ENCODE measurements around the gene ALOX12. TPM values are rescaled to one million over a fixed set of nuclear protein-coding genes. Genes with fewer than 3 reads are reported as not detected.
"Not testable (repeated sequence)": the region's sequence is repeated elsewhere in the genome, so short reads cannot be mapped to it uniquely, and the experiment has no call there.

ALOX12 gene, protein sequence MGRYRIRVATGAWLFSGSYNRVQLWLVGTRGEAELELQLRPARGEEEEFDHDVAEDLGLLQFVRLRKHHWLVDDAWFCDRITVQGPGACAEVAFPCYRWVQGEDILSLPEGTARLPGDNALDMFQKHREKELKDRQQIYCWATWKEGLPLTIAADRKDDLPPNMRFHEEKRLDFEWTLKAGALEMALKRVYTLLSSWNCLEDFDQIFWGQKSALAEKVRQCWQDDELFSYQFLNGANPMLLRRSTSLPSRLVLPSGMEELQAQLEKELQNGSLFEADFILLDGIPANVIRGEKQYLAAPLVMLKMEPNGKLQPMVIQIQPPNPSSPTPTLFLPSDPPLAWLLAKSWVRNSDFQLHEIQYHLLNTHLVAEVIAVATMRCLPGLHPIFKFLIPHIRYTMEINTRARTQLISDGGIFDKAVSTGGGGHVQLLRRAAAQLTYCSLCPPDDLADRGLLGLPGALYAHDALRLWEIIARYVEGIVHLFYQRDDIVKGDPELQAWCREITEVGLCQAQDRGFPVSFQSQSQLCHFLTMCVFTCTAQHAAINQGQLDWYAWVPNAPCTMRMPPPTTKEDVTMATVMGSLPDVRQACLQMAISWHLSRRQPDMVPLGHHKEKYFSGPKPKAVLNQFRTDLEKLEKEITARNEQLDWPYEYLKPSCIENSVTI
- not detected in 2 replicates for total RNA-seq (2022)
- not detected for Bru-seq, nascent RNA
- not detected for BruChase-seq, experiment 1, labeled RNA remaining after a 6-hour chase
- BruChase-seq, experiment 2, labeled RNA remaining after a 2-hour chase = not detected
- long read RNA-seq, partial matches to known transcripts = 0 of 4 reads
- long read RNA-seq, other reads (novel, unspliced or antisense) = 4 of 4 reads

DNA sequence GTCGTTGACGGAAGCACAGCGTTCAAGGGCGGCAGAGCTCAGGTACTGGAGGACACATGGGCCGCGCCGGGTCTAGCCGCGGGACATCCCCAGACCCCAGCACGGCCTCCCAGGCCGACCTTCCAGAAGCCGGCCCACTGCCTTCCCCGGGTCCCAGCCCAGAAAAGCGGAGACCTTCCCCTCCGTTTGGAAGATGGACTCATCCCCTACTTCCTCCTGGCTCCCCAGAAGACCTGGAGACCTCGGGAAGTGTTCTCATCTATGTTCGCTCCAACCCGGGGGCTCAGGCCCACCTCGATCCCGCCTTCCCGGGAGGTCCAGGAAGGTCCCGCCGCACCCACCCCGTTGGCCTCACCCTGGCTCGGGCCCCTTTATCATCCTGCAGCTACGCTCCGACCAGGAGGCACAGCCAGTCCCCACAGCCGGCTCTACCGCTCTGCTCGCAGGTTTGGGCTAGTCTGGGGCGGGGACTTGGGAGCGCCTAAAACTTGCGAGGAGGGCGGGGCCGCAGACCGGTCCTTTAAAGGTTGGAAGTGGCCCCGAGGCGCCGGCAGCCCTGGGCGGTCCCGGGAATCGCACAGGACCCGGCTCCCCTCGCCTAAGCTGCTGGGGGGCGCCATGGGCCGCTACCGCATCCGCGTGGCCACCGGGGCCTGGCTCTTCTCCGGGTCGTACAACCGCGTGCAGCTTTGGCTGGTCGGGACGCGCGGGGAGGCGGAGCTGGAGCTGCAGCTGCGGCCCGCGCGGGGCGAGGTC lies at the start of gene ALOX12:
Gene ALOX12 (plus strand): TSS at position 550 of the 756 bp plus-strand sequence. CDS start 69 bp downstream, at position 619.
- no peak within 1 kb of the TSS for H3K4me3 Mint-ChIP-seq (ENCODE audit: low read depth, unreplicated experiment)
- BruUV-seq (replicated peaks) = no TSS peak
- intact Hi-C loops (cut with micrococcal nuclease; ENCODE audit: unreplicated experiment) = no loop called here

DNA sequence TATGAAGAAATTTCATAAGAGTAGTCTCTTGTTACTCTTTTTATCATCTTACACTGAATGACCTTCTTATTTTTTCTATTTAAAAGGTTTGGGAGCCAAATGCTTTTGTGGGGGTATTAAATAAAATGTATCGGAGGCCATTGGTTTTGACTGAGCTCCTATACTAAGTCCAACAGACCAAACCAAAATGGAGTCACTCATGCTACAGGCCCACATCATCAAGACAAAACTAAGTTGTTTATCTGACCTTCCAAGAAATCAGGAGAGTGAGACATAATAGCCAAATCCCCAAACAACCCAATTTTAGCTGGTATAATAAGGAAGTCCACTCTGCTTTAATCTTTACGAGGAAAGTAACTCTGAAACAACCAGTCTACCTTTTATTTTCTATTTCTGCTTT lies 48.1 kb upstream of the ALOX12 start:
- Mint-ChIP-seq H3K4me1 (ENCODE audit: low read depth, unreplicated experiment) (no peaks in the 10 kb centered on the region), H3K27ac (ENCODE audit: unreplicated experiment) (no peak overlapping the region), H3K4me3 (ENCODE audit: low read depth, unreplicated experiment) (no peak overlapping the region), H3K27me3 (ENCODE audit: unreplicated experiment) (no peaks in the 10 kb centered on the region), H3K36me3 (ENCODE audit: insufficient read depth, unreplicated experiment) (no peaks in the 10 kb centered on the region), H3K9me3 (ENCODE audit: low read depth, unreplicated experiment) (no peaks in the 10 kb centered on the region)
- CTCF ChIA-PET = no interaction called here
- TF ChIP-seq, protein P1, sequence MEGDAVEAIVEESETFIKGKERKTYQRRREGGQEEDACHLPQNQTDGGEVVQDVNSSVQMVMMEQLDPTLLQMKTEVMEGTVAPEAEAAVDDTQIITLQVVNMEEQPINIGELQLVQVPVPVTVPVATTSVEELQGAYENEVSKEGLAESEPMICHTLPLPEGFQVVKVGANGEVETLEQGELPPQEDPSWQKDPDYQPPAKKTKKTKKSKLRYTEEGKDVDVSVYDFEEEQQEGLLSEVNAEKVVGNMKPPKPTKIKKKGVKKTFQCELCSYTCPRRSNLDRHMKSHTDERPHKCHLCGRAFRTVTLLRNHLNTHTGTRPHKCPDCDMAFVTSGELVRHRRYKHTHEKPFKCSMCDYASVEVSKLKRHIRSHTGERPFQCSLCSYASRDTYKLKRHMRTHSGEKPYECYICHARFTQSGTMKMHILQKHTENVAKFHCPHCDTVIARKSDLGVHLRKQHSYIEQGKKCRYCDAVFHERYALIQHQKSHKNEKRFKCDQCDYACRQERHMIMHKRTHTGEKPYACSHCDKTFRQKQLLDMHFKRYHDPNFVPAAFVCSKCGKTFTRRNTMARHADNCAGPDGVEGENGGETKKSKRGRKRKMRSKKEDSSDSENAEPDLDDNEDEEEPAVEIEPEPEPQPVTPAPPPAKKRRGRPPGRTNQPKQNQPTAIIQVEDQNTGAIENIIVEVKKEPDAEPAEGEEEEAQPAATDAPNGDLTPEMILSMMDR (IDR thresholded peaks at IDR 0.05; ENCODE audit: unreplicated experiment) = no peak
- no TSS peak for BruUV-seq (replicated peaks)
- intact Hi-C loops (cut with micrococcal nuclease; ENCODE audit: unreplicated experiment) = no loop called here
- DNase-seq = no peak

More for the DNA sequence above, at the start of gene ALOX12:
- Mint-ChIP-seq H3K9me3 (ENCODE audit: low read depth, unreplicated experiment) (no peaks in the 10 kb centered on the region), H3K27me3 (ENCODE audit: unreplicated experiment) (no peaks in the 10 kb centered on the region), H3K4me1 (ENCODE audit: low read depth, unreplicated experiment) (peaks cover 7% of the 10 kb centered on the region), H3K27ac (ENCODE audit: unreplicated experiment) (no peak within 1 kb of the TSS), H3K36me3 (ENCODE audit: insufficient read depth, unreplicated experiment) (peaks cover 14% of the 10 kb centered on the region)
- TF ChIP-seq, protein P1 (IDR thresholded peaks at IDR 0.05; ENCODE audit: unreplicated experiment) = no peak
- CTCF ChIA-PET = interaction anchor here (0.9 kb wide), 1 partner anchor 85 kb away, joined by 3 read pairs; no protein-coding TSS in a partner anchor
- DNase-seq = no peak

DNA sequence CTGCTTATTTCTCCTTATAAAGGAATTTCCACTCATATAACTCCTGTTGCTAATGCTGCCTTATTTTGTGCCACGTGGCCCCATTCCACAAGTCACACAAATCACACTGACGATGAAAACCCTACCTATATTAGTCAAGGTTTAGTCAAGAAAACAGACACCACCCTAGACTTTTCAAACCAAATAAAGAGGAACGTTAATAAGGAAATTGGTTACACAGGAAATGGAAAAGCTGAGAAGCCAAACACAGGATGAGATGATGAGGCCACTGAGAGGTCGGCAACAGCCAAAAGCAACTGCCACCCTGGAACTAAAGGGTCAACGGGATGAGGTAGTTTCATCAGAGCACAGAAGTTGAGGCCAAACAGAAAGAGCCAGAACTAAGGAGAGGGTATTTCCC lies 47.3 kb upstream of the ALOX12 start:
- H3K9me3 Mint-ChIP-seq (ENCODE audit: low read depth, unreplicated experiment) = no peaks in the 10 kb centered on the region
- intact Hi-C loops (cut with micrococcal nuclease; ENCODE audit: unreplicated experiment) = no loop called here
- no peak overlapping the region for H3K27ac Mint-ChIP-seq (ENCODE audit: unreplicated experiment)
- CTCF ChIA-PET = no interaction called here
- no peaks in the 10 kb centered on the region for H3K4me1 Mint-ChIP-seq (ENCODE audit: low read depth, unreplicated experiment)
- no TSS peak for BruUV-seq (replicated peaks)
- peaks cover 5% of the 10 kb centered on the region for H3K27me3 Mint-ChIP-seq (ENCODE audit: unreplicated experiment)
- no peak for DNase-seq
- TF ChIP-seq, protein P1 (IDR thresholded peaks at IDR 0.05; ENCODE audit: unreplicated experiment) = no peak
- H3K4me3 Mint-ChIP-seq (ENCODE audit: low read depth, unreplicated experiment) = no peak overlapping the region
- no peaks in the 10 kb centered on the region for H3K36me3 Mint-ChIP-seq (ENCODE audit: insufficient read depth, unreplicated experiment)

DNA sequence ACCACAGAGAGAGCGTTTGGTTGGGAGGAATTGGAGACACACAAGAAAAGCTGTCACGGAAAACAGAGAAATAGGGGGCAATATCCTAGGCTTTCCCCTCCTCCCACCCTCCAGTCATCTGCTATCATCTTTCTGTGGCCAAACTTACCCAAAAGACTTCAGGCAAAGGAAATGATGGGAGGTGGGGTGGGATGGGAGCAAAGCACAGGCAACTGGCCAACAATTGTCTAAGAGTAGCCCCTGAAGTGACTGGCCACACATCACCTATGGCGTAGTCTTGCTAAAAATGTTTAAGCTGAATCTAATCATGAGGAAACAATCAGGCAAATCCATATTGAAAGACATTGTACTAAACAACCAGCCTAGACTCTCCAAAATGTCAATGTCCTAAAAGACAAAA lies 46.9 kb upstream of the ALOX12 start:
- Mint-ChIP-seq H3K4me3 (ENCODE audit: low read depth, unreplicated experiment) (no peak overlapping the region), H3K36me3 (ENCODE audit: insufficient read depth, unreplicated experiment) (no peaks in the 10 kb centered on the region), H3K4me1 (ENCODE audit: low read depth, unreplicated experiment) (no peaks in the 10 kb centered on the region), H3K27me3 (ENCODE audit: unreplicated experiment) (peaks cover 10% of the 10 kb centered on the region), H3K9me3 (ENCODE audit: low read depth, unreplicated experiment) (no peaks in the 10 kb centered on the region), H3K27ac (ENCODE audit: unreplicated experiment) (no peak overlapping the region)
- CTCF ChIA-PET = no interaction called here
- intact Hi-C loops (cut with micrococcal nuclease; ENCODE audit: unreplicated experiment) = no loop called here
- TF ChIP-seq, protein P1 (IDR thresholded peaks at IDR 0.05; ENCODE audit: unreplicated experiment) = no peak
- no TSS peak for BruUV-seq (replicated peaks)
- no peak for DNase-seq

DNA sequence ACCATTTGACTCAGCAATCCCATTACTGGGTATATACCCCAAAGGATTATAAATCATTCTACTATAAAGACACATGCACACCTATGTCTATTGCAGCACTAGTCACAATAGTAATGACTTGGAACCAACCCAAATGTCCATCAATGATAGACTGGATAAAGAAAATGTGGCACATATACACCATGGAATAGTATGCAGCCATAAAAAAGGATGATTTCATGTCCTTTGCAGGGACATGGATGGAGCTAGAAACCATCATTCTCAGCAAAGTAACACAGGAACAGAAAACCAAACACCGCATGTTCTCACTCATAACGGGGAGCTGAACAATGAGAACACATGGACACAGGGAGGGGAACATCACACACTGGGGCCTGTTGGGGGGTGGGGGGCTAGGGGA lies 44.9 kb upstream of the ALOX12 start:
- intact Hi-C loops (cut with micrococcal nuclease; ENCODE audit: unreplicated experiment); BruUV-seq (replicated peaks); DNase-seq; H3K4me3 Mint-ChIP-seq (ENCODE audit: low read depth, unreplicated experiment); H3K4me1 Mint-ChIP-seq (ENCODE audit: low read depth, unreplicated experiment); CTCF ChIA-PET; H3K36me3 Mint-ChIP-seq (ENCODE audit: insufficient read depth, unreplicated experiment); H3K27ac Mint-ChIP-seq (ENCODE audit: unreplicated experiment); H3K9me3 Mint-ChIP-seq (ENCODE audit: low read depth, unreplicated experiment): not testable (repeated sequence)
- H3K27me3 Mint-ChIP-seq (ENCODE audit: unreplicated experiment) = peaks cover 29% of the 10 kb centered on the region
